H1 (cell line): ENCODE results near the gene SEC14L6. TPM values are rescaled to one million over a fixed set of nuclear protein-coding genes. Genes with fewer than 3 reads are reported as not detected.

Experiments used
- ATF2 ChIP-seq: IDR thresholded peaks from 2 replicates; pipeline ENCODE4 v1.6.1; 2012; ENCODE audit warnings: low read length, inconsistent platforms
- RFX5 ChIP-seq: IDR thresholded peaks from 2 replicates; pipeline ENCODE4 v1.6.1; 2011; ENCODE audit warnings: low read depth, low read length, improper control_type of control experiment, borderline replicate concordance
- polyA plus RNA-seq, 7 experiments: library from polyadenylated mRNA; depleted of rRNA in 3 of 7; stranded (reverse) in 5 of 7; unstranded in 2 of 7; fragments of >200 nt in 5 of 7; fragments of 200-250 nt in 2 of 7; gene quantifications; 1 replicate in 5 of 7; 2 replicates in 1 of 7; 4 replicates in 1 of 7; pipeline versions ENCODE4 v1.2.1 to v1.2.3, GENCODE V29; 2011 to 2013; ENCODE audit warnings: missing spikeins in 2 of 7, mixed read lengths in 2 of 7
- total RNA-seq: library from RNA; stranded (reverse); fragmentation: NEBNext Ultra II Directional; extraction: Animal tissue kit (Norgen Biotek cat#: 25700); gene quantifications from 2 replicates; pipeline ENCODE4 v1.2.1, GENCODE V29; 2021
- TF ChIP-seq, protein P1 (sequence below): fragments of 300-600 bp; sonication (generic); IDR thresholded peaks from 2 replicates; pipeline ENCODE4 v1.7.1; 2012; ENCODE audit warnings: low read length, moderate library complexity, mild to moderate bottlenecking, inconsistent platforms; ENCODE audit not compliant: insufficient replicate concordance

The SEC14L6 gene
- total and polyA plus RNA-seq, 2 of the 8 experiments (the other 6 are each of a cell fraction or from before 2014, with no cell fraction given), result 0.63 to 2.1 TPM

DNA sequence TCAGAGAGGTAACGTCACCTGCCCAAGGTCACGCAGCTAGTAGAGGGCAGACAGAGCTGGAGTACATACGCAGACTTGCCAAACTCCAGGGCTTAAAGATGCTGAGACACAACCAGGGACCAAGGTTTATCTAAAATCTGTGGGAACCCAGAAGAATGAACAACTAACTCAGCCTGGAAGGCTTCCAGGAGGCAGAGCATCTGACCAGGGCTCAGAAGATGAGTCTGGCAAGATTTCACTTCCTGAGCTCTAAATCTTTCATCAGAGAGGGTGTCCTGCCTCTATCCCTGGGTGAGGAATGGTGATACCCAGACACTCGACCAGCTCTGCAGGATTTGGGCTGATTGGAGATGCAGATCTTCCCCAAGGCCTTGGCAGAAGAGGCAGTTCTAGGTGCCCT, 18.8 kb upstream of the SEC14L6 start (continued):
- TF ChIP-seq, protein P1, sequence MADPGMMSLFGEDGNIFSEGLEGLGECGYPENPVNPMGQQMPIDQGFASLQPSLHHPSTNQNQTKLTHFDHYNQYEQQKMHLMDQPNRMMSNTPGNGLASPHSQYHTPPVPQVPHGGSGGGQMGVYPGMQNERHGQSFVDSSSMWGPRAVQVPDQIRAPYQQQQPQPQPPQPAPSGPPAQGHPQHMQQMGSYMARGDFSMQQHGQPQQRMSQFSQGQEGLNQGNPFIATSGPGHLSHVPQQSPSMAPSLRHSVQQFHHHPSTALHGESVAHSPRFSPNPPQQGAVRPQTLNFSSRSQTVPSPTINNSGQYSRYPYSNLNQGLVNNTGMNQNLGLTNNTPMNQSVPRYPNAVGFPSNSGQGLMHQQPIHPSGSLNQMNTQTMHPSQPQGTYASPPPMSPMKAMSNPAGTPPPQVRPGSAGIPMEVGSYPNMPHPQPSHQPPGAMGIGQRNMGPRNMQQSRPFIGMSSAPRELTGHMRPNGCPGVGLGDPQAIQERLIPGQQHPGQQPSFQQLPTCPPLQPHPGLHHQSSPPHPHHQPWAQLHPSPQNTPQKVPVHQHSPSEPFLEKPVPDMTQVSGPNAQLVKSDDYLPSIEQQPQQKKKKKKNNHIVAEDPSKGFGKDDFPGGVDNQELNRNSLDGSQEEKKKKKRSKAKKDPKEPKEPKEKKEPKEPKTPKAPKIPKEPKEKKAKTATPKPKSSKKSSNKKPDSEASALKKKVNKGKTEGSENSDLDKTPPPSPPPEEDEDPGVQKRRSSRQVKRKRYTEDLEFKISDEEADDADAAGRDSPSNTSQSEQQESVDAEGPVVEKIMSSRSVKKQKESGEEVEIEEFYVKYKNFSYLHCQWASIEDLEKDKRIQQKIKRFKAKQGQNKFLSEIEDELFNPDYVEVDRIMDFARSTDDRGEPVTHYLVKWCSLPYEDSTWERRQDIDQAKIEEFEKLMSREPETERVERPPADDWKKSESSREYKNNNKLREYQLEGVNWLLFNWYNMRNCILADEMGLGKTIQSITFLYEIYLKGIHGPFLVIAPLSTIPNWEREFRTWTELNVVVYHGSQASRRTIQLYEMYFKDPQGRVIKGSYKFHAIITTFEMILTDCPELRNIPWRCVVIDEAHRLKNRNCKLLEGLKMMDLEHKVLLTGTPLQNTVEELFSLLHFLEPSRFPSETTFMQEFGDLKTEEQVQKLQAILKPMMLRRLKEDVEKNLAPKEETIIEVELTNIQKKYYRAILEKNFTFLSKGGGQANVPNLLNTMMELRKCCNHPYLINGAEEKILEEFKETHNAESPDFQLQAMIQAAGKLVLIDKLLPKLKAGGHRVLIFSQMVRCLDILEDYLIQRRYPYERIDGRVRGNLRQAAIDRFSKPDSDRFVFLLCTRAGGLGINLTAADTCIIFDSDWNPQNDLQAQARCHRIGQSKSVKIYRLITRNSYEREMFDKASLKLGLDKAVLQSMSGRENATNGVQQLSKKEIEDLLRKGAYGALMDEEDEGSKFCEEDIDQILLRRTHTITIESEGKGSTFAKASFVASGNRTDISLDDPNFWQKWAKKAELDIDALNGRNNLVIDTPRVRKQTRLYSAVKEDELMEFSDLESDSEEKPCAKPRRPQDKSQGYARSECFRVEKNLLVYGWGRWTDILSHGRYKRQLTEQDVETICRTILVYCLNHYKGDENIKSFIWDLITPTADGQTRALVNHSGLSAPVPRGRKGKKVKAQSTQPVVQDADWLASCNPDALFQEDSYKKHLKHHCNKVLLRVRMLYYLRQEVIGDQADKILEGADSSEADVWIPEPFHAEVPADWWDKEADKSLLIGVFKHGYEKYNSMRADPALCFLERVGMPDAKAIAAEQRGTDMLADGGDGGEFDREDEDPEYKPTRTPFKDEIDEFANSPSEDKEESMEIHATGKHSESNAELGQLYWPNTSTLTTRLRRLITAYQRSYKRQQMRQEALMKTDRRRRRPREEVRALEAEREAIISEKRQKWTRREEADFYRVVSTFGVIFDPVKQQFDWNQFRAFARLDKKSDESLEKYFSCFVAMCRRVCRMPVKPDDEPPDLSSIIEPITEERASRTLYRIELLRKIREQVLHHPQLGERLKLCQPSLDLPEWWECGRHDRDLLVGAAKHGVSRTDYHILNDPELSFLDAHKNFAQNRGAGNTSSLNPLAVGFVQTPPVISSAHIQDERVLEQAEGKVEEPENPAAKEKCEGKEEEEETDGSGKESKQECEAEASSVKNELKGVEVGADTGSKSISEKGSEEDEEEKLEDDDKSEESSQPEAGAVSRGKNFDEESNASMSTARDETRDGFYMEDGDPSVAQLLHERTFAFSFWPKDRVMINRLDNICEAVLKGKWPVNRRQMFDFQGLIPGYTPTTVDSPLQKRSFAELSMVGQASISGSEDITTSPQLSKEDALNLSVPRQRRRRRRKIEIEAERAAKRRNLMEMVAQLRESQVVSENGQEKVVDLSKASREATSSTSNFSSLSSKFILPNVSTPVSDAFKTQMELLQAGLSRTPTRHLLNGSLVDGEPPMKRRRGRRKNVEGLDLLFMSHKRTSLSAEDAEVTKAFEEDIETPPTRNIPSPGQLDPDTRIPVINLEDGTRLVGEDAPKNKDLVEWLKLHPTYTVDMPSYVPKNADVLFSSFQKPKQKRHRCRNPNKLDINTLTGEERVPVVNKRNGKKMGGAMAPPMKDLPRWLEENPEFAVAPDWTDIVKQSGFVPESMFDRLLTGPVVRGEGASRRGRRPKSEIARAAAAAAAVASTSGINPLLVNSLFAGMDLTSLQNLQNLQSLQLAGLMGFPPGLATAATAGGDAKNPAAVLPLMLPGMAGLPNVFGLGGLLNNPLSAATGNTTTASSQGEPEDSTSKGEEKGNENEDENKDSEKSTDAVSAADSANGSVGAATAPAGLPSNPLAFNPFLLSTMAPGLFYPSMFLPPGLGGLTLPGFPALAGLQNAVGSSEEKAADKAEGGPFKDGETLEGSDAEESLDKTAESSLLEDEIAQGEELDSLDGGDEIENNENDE, result no peak
- no peak for TF ChIP-seq RFX5
- TF ChIP-seq ATF2, result no peak
